ENCODE data around the gene TEAD1.

Gene TEAD1

DNA sequence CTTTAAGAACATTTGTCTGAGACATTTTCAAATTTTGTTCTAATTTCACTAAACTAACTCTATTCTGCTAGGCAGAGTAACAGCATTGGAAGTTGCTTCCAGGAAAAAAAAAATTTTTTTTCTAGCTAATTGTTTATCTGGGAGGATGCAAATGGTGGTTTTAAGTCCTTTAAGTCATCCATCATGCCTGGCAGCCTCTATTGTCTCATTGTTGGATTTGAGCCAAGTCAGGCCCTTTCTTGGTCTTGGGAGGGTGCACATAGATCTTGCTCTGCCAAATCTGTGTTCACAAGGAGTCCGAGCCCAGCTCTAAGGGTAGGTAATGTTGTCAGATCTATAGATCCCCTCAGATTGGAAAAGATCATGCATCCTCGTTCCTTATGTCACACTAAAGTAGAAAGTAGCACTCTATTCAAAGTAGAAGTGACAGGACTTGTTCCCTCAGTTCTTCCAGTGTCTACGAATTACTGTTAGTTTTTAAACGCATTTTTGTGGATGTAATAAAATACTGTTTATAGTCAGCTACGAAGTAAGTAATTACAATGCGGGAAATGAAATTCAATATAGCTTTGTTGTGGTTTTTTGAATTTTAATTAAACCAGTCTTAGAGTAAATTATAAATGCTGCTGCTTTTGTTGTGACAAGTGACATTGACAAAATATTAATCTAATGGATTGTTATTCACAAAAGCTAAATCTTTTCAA lies 168.9 kb downstream of the TEAD1 start:
- no peak for DNase-seq

DNA sequence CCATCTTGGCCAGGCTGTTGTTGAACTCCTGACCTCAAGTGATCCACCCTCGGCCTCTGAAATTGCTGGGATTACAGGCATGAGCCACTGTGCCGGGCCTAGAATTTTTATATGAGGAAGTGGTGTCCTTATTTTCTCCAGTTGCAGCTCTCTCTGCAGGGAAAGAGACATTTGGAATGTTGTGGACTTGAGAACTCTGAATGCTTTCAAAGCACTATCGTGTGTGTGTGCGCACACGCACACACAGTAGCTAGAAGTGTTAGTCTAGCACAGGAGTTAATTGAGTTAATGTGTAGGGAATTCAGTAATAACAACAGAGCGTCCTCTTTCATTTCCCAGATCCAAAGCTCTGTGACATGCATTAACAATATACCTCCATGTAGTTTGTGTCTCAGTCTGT lies 170.9 kb downstream of the TEAD1 start:
- no peak for DNase-seq

DNA sequence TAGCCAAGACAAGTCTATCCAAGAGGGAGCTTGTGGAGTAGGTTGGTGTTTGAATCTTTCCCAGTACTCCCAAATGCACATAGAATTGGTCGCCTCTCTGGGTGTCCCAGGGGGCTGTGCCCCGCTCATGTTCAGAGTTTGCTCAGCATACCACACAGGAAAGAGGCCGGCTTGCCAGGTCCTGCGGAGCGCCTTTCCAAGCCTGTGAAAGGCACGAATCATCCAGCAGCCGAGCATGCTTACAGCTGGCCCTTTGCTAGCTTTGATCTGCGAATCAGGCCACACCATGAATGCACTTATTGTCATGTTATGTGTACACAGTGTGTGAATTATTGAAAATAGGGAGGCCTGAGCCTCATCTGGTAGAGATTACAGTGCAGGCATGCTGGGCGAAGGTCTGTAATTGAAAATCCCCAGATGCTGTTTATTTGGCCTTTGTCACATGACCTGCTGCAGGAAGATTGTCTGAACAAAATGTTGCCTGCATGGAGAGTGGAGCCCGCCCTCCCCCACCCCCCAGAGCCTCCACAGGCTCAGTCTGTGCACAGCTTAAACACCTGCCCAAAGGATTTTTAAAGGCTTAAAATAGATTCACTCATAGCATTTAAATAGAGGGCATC lies 171.6 kb downstream of the TEAD1 start:
- DNase-seq: no peak

GRCh38 chr11:12846786-12847615 lies 172.8 kb downstream of the TEAD1 start:
- DNase-seq: no peak

GRCh38 chr11:12848413-12848812 lies 174.2 kb downstream of the TEAD1 start:
- DNase-seq: no peak

DNA sequence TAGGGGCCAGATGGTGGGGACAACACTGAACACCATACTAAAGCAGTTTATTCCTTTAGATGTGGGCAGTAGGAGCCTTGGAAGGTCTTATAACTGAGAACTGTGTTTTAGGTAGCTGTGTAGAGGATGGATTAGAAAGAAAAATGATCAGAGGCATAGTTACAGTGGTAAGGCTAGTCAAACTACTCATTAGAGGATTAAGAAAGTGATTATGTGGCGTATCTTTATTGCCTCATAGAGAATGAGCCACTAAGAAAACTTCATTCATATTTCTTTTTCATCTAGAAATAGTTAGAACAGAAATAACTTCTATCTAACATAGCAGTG lies 179.1 kb downstream of the TEAD1 start:
- no peak for DNase-seq

DNA sequence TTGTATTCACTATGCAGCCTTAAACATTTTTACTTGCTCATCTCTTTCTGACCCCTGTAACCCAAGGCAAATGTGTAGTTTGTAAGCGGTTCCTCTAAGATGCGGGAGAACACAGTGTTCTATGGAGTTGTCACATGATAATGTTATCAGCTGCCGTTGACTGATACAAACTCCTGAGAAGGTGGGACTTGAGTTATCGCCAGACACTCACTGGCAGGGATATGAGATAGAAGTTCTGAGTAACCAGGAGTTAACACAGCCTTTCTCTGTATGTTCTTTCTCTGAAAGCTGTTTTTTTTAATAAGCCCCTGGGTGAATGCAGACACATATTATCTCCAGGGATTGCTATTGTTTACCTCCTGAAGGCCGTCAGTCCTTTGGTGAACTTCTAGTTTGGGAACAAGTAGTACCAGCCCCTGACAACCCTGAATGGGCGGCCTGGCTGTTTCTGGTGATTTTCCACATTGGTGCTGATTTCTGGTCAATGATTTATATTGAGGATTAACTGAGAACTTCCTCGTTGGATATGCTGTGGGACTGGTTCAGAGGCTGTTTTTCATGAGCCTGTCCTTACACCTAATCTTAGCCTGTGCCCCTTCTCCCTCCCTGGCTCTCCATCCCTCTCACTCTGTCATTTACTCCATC lies 179.6 kb downstream of the TEAD1 start:
- no peak for DNase-seq

DNA sequence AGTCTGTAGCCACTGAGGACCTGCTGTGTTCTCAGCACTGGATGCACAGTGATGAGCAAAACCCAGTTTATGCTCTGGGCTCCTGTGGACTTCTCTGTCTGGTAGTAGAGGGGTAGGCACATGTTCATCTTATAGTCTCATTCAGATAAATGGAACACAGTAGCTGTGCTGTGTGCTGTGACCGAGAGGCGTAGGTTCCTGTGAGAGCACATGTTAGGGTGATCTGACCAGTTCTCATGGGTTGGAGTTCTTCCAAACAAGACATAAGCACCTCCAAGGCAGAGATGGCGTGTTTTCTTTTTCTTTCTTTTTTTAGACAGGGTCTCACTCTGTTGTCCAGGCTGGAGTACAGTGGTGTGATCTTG lies 180.1 kb downstream of the TEAD1 start:
- no peak for DNase-seq

DNA sequence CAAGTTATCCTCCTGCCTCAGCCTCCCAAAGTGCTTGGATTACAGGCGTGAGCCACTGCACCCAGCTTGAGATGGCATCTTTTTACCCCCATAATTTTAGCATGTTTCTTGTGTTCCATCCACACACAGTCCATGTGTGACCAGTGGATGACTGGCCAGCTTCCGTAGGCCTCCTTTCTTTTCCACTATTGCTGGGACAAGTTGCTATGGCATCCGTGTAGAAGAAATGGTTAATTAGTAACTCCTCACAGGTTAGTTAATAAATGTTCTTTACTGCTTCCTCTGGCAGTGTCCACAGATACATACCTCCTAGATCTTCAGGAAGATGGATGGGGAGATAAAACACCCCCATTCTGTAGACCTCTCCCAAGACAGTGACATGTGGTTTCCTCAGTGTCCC lies 180.6 kb downstream of the TEAD1 start:
- no peak for DNase-seq

DNA sequence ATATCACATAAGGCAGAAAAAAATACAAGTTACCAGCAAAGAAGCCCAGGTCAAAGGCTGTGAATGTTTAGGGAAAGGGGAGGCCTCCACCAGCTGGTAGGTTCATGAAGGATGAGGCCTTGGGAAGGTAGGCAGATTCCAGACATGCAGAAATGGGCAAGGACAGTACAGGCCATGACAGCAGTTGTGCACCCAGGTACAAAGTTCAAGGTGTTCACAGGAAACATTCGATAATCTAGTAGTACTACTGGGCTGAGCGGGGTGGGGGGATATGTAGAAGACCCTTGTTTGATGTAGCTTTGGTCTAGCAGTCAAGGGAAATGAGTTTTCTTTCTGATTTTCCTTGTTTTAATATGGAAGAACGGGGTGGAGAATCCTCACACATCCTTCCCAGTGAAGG lies 182.1 kb downstream of the TEAD1 start:
- DNase-seq: no peak

DNA sequence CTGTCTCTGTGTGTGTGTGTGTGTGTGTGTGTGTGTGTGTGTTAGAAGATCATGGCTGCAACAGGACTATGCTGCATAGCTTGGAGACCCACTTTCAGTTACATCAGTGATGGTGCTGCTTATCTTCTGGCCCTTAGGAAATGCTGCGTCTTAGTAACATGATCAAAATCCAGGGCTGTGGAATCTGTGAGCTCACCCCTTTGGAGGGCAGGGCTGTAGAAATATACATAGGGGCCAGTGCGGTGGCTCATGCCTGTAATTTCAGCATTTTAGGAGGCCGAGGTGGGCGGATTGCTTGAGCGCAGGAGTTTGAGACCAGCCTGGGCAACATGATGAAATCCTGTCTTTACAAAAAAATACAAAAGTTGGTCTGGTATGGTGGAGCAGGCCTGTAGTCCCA lies 183.4 kb downstream of the TEAD1 start:
- DNase-seq: no peak

GRCh38 chr11:12859872-12860657 lies 185.8 kb downstream of the TEAD1 start:
- DNase-seq: no peak

DNA sequence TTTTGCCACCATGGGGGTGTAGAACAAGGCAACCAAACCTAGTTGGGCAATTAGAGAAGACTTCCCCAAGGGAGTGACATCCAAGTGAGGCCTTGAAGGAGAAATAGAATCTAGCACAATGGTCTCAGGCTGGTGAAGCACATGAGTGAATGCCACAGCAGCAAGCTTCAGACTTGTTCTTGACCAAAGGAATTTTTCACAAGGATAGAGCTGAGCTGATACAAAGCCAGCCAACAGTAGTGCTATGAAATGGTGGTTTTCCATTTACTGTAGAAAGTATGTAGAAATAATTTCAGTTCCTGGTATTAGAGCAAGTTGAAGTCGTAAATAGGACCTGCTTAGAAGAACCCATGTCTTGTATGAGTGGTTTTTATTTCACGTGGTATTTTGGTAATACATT lies 186.6 kb downstream of the TEAD1 start:
- DNase-seq: no peak

DNA sequence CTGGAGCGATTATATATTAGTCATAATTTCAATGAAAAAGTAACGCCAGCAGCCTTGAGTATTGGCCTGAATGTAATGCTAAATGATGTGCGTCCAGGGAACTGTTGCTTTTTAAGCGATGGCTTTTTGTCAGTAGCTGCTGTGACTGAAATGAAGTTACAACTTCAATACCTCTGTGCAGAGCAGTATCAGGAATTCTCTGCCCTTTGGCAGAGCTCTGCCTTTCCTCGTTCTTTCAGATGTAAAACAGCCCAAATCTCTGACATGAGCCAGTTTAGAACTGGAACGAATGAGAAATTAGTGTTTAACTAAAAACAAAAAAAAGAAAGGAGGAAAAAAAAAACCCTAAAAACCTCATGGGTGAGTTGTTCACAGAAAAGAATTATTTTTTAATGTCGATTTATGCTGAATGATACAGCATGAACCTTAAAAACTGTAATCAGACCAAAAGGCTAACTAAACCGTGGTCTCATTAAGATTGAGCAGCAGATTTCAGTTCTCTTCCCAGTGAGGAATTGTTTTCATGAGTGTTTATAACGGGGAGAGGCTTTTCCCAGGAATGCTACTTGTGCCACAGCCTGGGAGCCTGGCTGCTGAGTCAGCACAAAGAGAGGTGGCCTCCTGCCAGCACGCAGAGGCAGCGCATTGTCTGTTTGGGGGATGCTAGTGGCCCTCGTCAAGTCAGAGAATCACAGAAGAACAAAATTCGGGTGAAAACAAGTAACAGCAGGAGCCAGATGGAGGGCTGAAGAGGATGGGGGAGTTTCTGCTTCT lies 188.7 kb downstream of the TEAD1 start:
- DNase-seq: no peak

- DNase-seq: no peak
These were observed 189.4 kb downstream of the TEAD1 start for GRCh38 chr11:12863605-12864121.

GRCh38 chr11:12864316-12865156 lies 190.3 kb downstream of the TEAD1 start:
- no peak for DNase-seq

GRCh38 chr11:12865863-12866595 lies 191.8 kb downstream of the TEAD1 start:
- DNase-seq: no peak

- no peak for DNase-seq
These were observed 193.3 kb downstream of the TEAD1 start for GRCh38 chr11:12867531-12867930.

GRCh38 chr11:12868315-12869073 lies 194.3 kb downstream of the TEAD1 start:
- DNase-seq: no peak

All from CD4-positive, alpha-beta T cell treated with Interleukin-1 beta for 1 hour (primary cell).